WTC11 (cell line): ENCODE data around the gene HTR3A. TPM values are rescaled to one million over a fixed set of nuclear protein-coding genes. Genes with fewer than 3 reads are reported as not detected.

Source experiments
- ATAC-seq: fragments of 200-7000 bp; cut with Tn5 transposase; 2 replicates; pipeline ENCODE4 v1.10.0; 2021; ENCODE audit warnings: mild to moderate bottlenecking, moderate library complexity
- CTCF ChIA-PET: fragments of 300-600 bp; sonication (Branson Sonifier 250); formaldehyde crosslinking; loops from one replicate; lab custom pipeline; 2021; ENCODE audit warnings: antibody characterized with exemption; lab: Charles Lee
- POLR2A ChIA-PET: fragments of 350-600 bp; sonication (Branson Sonifier 250); formaldehyde crosslinking; loops from one replicate; lab custom pipeline; 2021; ENCODE audit warnings: antibody characterized with exemption; lab: Charles Lee
- DNase-seq: peaks from one replicate; pipeline ENCODE4 v3.0.0; 2021; ENCODE audit warnings: low spot score
- H3K27ac Mint-ChIP-seq: 2 replicates; pipeline ENCODE4 v1.8.0; 2021; ENCODE audit warnings: mixed read lengths
- H3K27me3 Mint-ChIP-seq: 2 replicates; pipeline ENCODE4 v1.8.0; 2021; ENCODE audit warnings: low read depth, mild to moderate bottlenecking, moderate library complexity, mixed read lengths
- H3K36me3 Mint-ChIP-seq: 2 replicates; pipeline ENCODE4 v1.8.0; 2021; ENCODE audit warnings: mixed read lengths
- H3K4me1 Mint-ChIP-seq: 2 replicates; pipeline ENCODE4 v1.8.0; 2022; ENCODE audit warnings: mixed read lengths
- H3K4me3 Mint-ChIP-seq: 2 replicates; pipeline ENCODE4 v1.8.0; 2021; ENCODE audit warnings: mild to moderate bottlenecking, moderate library complexity, mixed read lengths
- H3K9me3 Mint-ChIP-seq: 2 replicates; pipeline ENCODE4 v1.8.0; 2021; ENCODE audit warnings: mixed read lengths
- CREB1 ChIP-seq: sonication (generic); formaldehyde crosslinking; IDR thresholded peaks from 2 replicates; pipeline ENCODE4 v1.8.0; 2023; ENCODE audit warnings: mild to moderate bottlenecking, missing genetic modification reagents
- ELF4 ChIP-seq: sonication (generic); formaldehyde crosslinking; IDR thresholded peaks from 2 replicates; pipeline ENCODE4 v1.8.1; 2022; ENCODE audit warnings: low read depth, mild to moderate bottlenecking, moderate library complexity, missing genetic modification reagents
- EMX1 ChIP-seq: fragments of 250-450 bp; sonication (Bioruptor Pico); IDR thresholded peaks from 2 replicates; pipeline ENCODE4 v1.8.0; 2021; ENCODE audit warnings: mild to moderate bottlenecking
- FOXP1 ChIP-seq: sonication (generic); formaldehyde crosslinking; IDR thresholded peaks from 2 replicates; pipeline ENCODE4 v1.8.0; 2022; ENCODE audit warnings: missing genetic modification reagents, mild to moderate bottlenecking, moderate library complexity, borderline replicate concordance
- GRHL2 ChIP-seq: fragments of 250-450 bp; sonication (Bioruptor Pico); IDR thresholded peaks from 2 replicates; pipeline ENCODE4 v1.8.0; 2022; ENCODE audit warnings: mild to moderate bottlenecking, moderate library complexity; ENCODE audit not compliant: insufficient replicate concordance, severe bottlenecking
- PRRX2 ChIP-seq: fragments of 250-450 bp; sonication (Bioruptor Pico); IDR thresholded peaks from 2 replicates; pipeline ENCODE4 v1.8.0; 2021; ENCODE audit warnings: mild to moderate bottlenecking
- RELA ChIP-seq: sonication (generic); formaldehyde crosslinking; IDR thresholded peaks from 2 replicates; pipeline ENCODE4 v1.8.1; 2022; ENCODE audit warnings: missing genetic modification reagents, mild to moderate bottlenecking, borderline replicate concordance
- TEAD1 ChIP-seq: sonication (generic); formaldehyde crosslinking; IDR thresholded peaks from 2 replicates; pipeline ENCODE4 v1.8.0; 2022; ENCODE audit warnings: mild to moderate bottlenecking, missing genetic modification reagents
- TEAD4 ChIP-seq: sonication (generic); formaldehyde crosslinking; IDR thresholded peaks from 2 replicates; pipeline ENCODE4 v1.8.0; 2022; ENCODE audit warnings: mild to moderate bottlenecking, missing genetic modification reagents
- ZNF232 ChIP-seq: sonication (generic); formaldehyde crosslinking; IDR thresholded peaks from 2 replicates; pipeline ENCODE4 v1.8.0; 2022; ENCODE audit warnings: mild to moderate bottlenecking, missing genetic modification reagents
- ZNF317 ChIP-seq: sonication (generic); formaldehyde crosslinking; IDR thresholded peaks from 2 replicates; pipeline ENCODE4 v1.8.1; 2023; ENCODE audit warnings: low read depth, mild to moderate bottlenecking, moderate library complexity, missing genetic modification reagents, borderline replicate concordance
- total RNA-seq: library from RNA; stranded (reverse); gene quantifications from 3 replicates; pipeline ENCODE4 v1.2.3, GENCODE V29; 2021
- TF ChIP-seq, protein P1 (sequence below): sonication (generic); formaldehyde crosslinking; IDR thresholded peaks from 2 replicates; pipeline ENCODE4 v1.8.0; 2023; ENCODE audit warnings: missing genetic modification reagents, mild to moderate bottlenecking, borderline replicate concordance
- TF ChIP-seq, protein P2 (sequence below): sonication (generic); formaldehyde crosslinking; IDR thresholded peaks from 2 replicates; pipeline ENCODE4 v1.8.0; 2022; ENCODE audit warnings: mild to moderate bottlenecking, missing genetic modification reagents
- TF ChIP-seq, protein P3 (sequence below): fragments of 250-450 bp; sonication (Bioruptor Pico); IDR thresholded peaks from 2 replicates; pipeline ENCODE4 v1.9.0; 2021; ENCODE audit warnings: mild to moderate bottlenecking, borderline replicate concordance
- TF ChIP-seq, protein P4 (sequence below): sonication (generic); formaldehyde crosslinking; IDR thresholded peaks from 2 replicates; pipeline ENCODE4 v1.8.0; 2022; ENCODE audit warnings: mild to moderate bottlenecking, missing genetic modification reagents
- TF ChIP-seq, protein P5 (sequence below): sonication (generic); formaldehyde crosslinking; IDR thresholded peaks from 2 replicates; pipeline ENCODE4 v1.8.1; 2022; ENCODE audit warnings: low read depth, mild to moderate bottlenecking, moderate library complexity, missing genetic modification reagents, borderline replicate concordance

HTR3A gene
- total RNA-seq, 1 experiment from 2014 or later = 4.1 TPM

DNA sequence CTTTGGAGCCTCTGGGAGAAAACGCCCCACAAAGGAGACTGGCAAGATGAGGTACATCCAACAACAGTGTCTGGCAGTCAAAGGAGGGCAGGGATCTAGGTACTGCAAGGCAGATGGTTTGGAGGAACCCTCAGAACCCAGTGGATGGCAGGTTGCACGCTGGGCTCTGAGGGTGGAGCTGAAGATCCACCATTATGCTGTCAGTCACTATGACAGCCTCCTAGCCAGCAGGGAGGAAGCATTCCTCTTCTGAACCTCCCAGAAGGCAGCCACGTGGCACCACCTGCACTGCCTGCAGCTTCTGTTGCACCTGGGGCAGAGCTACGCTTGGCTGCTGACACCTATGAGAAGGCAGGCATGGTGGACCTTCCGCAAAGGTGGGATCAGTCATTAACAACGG is 40.2 kb downstream of the HTR3A start (continued):
- TF ChIP-seq ZNF232 (CRISPR knock-in tag) (no peak), CREB1 (CRISPR knock-in tag) (no peak)

DNA sequence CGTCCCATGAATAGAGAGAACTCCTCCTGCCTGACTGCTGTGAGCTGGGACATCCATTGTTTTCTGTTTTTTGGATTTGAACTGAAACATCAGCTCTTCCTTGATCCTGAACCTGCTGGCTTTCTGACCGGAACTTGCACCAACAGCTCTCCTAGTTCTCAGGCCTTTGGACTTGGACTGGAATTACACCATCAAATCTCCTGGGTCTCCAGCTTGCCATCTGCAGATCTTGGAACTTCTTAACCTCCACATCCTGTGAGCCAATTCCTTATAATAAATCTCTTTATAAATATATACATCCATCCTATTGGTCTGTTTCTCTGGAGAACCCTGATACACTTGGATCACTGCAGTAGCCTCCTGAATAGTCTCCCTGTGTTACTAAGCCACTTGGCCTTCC is 42.1 kb downstream of the HTR3A start:
- no peaks in the 10 kb centered on the region for H3K9me3 Mint-ChIP-seq
- ATAC-seq = no peak
- no peak for DNase-seq
- TF ChIP-seq TEAD4 (CRISPR knock-in tag) (no peak), PRRX2 (CRISPR knock-in tag) (no peak), ZNF317 (CRISPR knock-in tag) (no peak), TEAD1 (CRISPR knock-in tag) (no peak), EMX1 (no peak), RELA (no peak), GRHL2 (CRISPR knock-in tag) (no peak), ELF4 (CRISPR knock-in tag) (no peak), FOXP1 (no peak)
- TF ChIP-seq, protein P1, sequence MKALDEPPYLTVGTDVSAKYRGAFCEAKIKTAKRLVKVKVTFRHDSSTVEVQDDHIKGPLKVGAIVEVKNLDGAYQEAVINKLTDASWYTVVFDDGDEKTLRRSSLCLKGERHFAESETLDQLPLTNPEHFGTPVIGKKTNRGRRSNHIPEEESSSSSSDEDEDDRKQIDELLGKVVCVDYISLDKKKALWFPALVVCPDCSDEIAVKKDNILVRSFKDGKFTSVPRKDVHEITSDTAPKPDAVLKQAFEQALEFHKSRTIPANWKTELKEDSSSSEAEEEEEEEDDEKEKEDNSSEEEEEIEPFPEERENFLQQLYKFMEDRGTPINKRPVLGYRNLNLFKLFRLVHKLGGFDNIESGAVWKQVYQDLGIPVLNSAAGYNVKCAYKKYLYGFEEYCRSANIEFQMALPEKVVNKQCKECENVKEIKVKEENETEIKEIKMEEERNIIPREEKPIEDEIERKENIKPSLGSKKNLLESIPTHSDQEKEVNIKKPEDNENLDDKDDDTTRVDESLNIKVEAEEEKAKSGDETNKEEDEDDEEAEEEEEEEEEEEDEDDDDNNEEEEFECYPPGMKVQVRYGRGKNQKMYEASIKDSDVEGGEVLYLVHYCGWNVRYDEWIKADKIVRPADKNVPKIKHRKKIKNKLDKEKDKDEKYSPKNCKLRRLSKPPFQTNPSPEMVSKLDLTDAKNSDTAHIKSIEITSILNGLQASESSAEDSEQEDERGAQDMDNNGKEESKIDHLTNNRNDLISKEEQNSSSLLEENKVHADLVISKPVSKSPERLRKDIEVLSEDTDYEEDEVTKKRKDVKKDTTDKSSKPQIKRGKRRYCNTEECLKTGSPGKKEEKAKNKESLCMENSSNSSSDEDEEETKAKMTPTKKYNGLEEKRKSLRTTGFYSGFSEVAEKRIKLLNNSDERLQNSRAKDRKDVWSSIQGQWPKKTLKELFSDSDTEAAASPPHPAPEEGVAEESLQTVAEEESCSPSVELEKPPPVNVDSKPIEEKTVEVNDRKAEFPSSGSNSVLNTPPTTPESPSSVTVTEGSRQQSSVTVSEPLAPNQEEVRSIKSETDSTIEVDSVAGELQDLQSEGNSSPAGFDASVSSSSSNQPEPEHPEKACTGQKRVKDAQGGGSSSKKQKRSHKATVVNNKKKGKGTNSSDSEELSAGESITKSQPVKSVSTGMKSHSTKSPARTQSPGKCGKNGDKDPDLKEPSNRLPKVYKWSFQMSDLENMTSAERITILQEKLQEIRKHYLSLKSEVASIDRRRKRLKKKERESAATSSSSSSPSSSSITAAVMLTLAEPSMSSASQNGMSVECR = no peak
- TF ChIP-seq, protein P2, sequence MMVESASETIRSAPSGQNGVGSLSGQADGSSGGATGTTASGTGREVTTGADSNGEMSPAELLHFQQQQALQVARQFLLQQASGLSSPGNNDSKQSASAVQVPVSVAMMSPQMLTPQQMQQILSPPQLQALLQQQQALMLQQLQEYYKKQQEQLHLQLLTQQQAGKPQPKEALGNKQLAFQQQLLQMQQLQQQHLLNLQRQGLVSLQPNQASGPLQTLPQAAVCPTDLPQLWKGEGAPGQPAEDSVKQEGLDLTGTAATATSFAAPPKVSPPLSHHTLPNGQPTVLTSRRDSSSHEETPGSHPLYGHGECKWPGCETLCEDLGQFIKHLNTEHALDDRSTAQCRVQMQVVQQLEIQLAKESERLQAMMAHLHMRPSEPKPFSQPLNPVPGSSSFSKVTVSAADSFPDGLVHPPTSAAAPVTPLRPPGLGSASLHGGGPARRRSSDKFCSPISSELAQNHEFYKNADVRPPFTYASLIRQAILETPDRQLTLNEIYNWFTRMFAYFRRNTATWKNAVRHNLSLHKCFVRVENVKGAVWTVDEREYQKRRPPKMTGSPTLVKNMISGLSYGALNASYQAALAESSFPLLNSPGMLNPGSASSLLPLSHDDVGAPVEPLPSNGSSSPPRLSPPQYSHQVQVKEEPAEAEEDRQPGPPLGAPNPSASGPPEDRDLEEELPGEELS (CRISPR knock-in tag) = no peak
- TF ChIP-seq, protein P3, sequence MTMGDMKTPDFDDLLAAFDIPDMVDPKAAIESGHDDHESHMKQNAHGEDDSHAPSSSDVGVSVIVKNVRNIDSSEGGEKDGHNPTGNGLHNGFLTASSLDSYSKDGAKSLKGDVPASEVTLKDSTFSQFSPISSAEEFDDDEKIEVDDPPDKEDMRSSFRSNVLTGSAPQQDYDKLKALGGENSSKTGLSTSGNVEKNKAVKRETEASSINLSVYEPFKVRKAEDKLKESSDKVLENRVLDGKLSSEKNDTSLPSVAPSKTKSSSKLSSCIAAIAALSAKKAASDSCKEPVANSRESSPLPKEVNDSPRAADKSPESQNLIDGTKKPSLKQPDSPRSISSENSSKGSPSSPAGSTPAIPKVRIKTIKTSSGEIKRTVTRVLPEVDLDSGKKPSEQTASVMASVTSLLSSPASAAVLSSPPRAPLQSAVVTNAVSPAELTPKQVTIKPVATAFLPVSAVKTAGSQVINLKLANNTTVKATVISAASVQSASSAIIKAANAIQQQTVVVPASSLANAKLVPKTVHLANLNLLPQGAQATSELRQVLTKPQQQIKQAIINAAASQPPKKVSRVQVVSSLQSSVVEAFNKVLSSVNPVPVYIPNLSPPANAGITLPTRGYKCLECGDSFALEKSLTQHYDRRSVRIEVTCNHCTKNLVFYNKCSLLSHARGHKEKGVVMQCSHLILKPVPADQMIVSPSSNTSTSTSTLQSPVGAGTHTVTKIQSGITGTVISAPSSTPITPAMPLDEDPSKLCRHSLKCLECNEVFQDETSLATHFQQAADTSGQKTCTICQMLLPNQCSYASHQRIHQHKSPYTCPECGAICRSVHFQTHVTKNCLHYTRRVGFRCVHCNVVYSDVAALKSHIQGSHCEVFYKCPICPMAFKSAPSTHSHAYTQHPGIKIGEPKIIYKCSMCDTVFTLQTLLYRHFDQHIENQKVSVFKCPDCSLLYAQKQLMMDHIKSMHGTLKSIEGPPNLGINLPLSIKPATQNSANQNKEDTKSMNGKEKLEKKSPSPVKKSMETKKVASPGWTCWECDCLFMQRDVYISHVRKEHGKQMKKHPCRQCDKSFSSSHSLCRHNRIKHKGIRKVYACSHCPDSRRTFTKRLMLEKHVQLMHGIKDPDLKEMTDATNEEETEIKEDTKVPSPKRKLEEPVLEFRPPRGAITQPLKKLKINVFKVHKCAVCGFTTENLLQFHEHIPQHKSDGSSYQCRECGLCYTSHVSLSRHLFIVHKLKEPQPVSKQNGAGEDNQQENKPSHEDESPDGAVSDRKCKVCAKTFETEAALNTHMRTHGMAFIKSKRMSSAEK (CRISPR knock-in tag) = no peak
- TF ChIP-seq, protein P4, sequence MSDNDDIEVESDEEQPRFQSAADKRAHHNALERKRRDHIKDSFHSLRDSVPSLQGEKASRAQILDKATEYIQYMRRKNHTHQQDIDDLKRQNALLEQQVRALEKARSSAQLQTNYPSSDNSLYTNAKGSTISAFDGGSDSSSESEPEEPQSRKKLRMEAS (CRISPR knock-in tag) = no peak
- TF ChIP-seq, protein P5, sequence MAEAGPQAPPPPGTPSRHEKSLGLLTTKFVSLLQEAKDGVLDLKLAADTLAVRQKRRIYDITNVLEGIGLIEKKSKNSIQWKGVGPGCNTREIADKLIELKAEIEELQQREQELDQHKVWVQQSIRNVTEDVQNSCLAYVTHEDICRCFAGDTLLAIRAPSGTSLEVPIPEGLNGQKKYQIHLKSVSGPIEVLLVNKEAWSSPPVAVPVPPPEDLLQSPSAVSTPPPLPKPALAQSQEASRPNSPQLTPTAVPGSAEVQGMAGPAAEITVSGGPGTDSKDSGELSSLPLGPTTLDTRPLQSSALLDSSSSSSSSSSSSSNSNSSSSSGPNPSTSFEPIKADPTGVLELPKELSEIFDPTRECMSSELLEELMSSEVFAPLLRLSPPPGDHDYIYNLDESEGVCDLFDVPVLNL (CRISPR knock-in tag) = no peak
- POLR2A ChIA-PET = no interaction called here
- H3K4me1 Mint-ChIP-seq = no peaks in the 10 kb centered on the region
- H3K4me3 Mint-ChIP-seq = no peak overlapping the region
- no peaks in the 10 kb centered on the region for H3K36me3 Mint-ChIP-seq
- CTCF ChIA-PET = interaction anchor here (1.9 to 3.3 kb wide), 2 partner anchors 10 to 121 kb away, joined by 7 to 10 read pairs; no protein-coding TSS in a partner anchor
- no peaks in the 10 kb centered on the region for H3K27me3 Mint-ChIP-seq
- no peak overlapping the region for H3K27ac Mint-ChIP-seq
